GM12891 (cell line): ENCODE measurements around the gene DDRGK1.

Source experiments
- PAX5 ChIP-seq: IDR thresholded peaks from 2 replicates; pipeline ENCODE4 v1.6.1; 2011; ENCODE audit warnings: low read length, moderate library complexity, mild to moderate bottlenecking; ENCODE audit not compliant: insufficient read depth, severe bottlenecking
- POLR2A ChIP-seq: IDR thresholded peaks from 2 replicates; pipeline ENCODE4 v1.6.1; 2011; ENCODE audit warnings: low read depth, low read length, control low read depth
- POLR2AphosphoS5 ChIP-seq: IDR thresholded peaks from 2 replicates; pipeline ENCODE4 v1.6.1; 2011; ENCODE audit warnings: low read depth, low read length, control low read depth
- TAF1 ChIP-seq: IDR thresholded peaks from 2 replicates; pipeline ENCODE4 v1.6.1; 2011; ENCODE audit warnings: low read depth, low read length, control low read depth

- TF ChIP-seq POLR2A (no peak), POLR2AphosphoS5 (no peak), TAF1 (no peak), PAX5 (no peak)
These were observed 8.7 kb upstream of the DDRGK1 start for GRCh38 chr20:3213226-3213625.
